GM19452 (cell line): ENCODE measurements around the gene NOS3.

Experiments used
- ATAC-seq: cut with Tn5 transposase; IDR thresholded peaks from one replicate; pipeline ENCODE4 v1.9.1; 2021; ENCODE audit not compliant: unreplicated experiment

NOS3 gene

DNA sequence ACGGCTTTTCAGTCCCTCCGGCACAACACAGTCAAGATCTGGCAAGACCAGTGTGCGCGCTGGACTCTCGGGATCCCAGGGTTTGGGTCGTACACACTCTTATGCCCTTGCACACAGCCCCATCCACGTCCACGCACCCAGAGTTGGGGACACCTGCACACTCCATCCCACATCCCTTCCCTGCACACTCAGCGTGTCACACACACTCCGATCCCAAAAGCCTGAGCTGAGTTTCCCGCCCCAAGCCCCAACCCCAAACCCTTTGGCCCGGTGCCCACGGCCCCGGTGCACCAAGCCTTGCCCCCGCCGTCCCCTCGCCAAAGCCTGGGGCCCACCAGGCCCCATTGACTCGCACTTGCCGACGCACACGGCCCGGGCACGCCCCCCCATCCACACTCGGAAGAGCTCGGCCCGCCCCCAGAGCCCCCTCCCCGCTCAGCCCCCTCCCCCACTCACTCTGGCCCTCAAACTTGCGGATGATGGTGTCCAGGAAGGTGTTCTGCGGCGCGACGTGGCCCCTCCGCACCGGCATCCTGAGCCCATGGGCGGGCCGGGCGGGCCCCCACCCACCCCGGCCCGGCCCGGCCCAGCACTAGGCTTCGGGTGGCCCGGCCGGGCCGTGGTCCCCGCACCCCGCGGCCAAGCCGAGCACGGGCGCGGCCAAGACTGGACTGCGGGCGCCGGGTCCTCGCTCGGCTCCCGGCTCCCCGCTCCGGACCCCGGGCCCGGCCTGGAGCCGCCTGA lies 13.3 kb upstream of the NOS3 start:
- ATAC-seq, result no peak

DNA sequence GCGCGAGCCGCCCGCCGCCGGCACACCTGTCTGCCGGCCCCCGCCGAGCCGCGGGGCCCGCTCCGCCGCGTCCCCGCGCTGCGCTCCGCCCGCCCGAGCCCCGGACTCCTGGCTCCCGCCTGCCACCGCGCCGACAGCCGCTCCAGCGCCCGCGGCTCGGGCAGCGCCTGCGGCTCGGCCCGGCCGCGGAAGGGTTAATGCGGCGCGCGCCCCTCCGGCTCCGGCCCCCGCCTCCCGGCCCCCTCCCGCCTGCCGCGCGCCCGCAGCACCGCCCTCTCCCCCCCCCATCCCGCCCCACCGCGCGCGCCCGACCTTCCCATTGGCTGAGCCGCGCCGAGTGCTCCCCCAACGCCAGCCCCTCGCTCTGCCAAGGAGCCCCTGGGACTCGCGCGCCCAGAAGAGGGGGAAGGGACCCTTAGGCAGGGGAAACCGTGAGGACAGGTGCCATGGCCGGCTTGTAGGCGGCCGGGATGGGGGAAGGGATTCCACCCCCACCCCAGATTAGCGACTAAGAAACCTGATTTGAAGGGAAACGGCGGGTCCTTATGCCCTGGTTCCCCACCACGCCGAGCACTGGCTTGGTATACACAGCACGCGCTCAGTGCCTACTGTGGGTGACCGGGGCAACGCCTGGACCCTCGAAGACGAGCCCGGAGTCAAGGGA lies 12.6 kb upstream of the NOS3 start, which contains the start of gene KCNH2:
KCNH2 (minus strand) TSS at position 196 of the 664 bp plus-strand sequence. CDS start 408 bp downstream, outside the sequence.
- ATAC-seq, result no peak

- no peak for ATAC-seq
Measured at GRCh38 chr7:150979713-150980390, 11.0 kb upstream of the NOS3 start.

DNA sequence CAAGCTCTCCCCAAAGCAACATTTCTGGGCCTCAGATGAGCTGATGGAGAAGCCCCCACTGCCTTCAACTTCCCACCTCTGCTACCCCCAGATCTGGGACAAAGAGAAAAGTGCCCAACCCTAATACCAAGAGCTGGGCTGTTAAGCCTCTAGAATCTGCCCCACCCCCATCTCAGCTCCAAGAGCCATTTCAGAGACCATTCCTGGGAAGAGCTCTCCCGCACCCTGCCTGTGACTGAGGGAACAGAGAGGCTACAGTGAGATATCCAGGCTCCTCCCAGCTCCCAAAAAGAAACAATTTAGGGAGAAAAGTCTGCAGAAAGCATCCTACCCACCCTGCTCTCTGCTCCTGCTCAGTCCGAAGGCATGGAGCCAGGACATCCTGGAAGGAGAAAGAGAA lies 10.2 kb upstream of the NOS3 start:
- ATAC-seq, result no peak

DNA sequence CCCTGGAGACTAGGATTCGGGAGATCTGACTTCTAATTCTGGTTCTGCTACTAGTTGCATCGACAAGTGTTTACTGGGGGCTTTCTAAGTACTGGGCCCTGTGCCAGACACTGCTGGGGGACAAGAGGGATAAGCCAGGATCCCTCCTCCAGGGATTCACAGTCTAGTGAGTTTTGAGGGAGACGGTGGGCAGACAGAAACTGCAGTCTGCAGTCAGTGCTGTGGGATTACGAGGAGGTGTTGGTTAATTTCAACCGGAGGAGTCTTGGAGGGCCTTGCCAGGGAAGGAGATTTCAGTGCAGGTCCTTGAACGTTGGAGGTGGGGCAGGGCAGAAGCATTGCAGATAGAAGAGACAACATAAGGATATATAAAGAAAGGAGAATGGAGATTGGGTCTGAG lies 9.2 kb upstream of the NOS3 start:
- ATAC-seq, result no peak

DNA sequence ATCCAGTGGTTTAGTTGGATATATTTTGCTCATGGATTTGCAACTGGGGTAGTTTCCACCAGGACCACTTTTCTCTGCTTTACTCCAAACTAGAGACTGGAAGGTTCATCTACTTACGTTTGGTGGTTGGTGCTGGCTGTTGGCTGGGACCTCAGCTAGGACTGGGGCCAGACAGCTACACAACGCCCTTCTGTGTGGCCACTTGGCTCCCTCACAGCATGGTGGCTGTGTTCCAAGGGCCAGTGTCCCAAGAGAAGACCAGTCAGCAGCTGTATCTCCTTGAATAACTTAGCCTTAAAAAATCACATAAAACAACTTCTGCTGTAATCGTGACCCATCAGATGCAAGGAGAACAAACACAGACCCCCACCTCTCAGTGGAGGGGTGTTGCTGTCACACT lies 8.5 kb upstream of the NOS3 start:
- no peak for ATAC-seq

GRCh38 chr7:150983893-150984368 lies 6.9 kb upstream of the NOS3 start:
- no peak for ATAC-seq

DNA sequence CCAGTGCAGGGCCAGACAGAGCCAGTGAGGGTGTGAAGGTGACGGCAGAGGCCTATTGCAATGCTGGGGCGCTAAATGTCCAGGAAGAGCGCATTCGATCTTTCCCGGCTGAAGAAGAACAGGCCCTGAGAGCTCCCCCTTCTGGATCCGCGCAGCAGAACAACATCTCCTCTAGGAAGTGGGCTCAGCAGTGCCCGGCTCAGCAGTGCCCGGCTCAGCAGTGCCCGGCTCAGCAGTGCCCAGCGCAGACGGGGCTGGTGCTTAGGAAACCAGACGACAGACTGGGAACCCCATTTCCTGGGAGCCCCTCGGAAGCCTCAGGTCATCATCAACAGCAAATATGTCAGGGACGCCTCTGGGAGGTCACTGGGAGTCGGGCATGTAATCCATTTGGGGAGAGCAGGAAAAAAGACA lies 4.7 kb upstream of the NOS3 start:
- ATAC-seq, result no peak

DNA sequence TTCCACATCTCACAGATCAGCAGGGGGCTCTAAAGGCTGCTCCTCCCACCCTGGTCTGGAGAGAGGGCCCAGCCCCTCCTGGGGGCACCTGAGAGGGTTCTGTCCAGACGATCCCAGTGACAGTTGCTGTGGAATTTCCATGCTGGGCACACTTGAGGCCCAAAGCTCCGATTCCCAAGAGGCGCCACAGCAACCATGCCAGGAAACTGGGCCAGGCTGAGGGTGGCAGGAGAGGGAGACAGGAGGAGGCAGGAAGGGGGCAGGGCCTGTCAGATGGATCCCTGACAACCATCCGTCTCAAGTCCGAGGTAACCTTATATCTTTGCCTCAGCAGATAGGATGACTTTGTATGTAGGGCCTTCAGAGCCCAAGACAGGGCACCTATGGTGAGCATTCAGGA lies 4.3 kb upstream of the NOS3 start:
- no peak for ATAC-seq

GRCh38 chr7:150988230-150989226 lies 2.3 kb upstream of the NOS3 start:
- no peak for ATAC-seq

DNA sequence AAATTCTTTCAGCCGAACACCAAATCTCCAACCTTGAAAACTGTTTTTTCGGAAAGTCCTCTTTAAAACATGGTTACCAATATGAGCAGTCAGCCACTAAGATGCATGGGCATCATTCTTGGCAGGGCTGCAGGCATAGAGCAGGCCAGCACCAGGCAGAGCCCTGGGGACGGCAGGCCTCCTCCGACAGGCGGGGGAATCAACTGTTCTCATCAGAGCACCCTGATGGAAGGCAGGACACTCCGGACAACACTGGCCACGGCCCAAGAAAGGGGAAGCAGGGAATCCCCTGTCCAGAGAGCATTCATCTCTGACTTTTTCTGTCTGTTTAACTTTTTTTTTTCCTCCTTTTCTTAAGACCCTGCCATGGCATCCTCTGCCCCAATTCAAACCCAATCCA lies 1.4 kb upstream of the NOS3 start:
- ATAC-seq, result no peak

DNA sequence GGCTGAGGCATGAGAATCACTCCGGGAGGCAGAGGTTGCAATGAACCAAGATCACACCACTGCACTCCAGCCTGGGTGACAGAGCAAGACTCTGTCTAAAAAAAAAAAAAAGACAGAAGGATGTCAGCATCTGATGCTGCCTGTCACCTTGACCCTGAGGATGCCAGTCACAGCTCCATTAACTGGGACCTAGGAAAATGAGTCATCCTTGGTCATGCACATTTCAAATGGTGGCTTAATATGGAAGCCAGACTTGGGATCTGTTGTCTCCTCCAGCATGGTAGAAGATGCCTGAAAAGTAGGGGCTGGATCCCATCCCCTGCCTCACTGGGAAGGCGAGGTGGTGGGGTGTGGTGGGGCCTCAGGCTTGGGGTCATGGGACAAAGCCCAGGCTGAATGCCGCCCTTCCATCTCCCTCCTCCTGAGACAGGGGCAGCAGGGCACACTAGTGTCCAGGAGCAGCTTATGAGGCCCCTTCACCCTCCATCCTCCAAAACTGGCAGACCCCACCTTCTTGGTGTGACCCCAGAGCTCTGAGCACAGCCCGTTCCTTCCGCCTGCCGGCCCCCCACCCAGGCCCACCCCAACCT lies 1.3 kb downstream of the NOS3 start:
- ATAC-seq, result no peak

GRCh38 chr7:150992833-150993302 lies 2.1 kb downstream of the NOS3 start:
- no peak for ATAC-seq

DNA sequence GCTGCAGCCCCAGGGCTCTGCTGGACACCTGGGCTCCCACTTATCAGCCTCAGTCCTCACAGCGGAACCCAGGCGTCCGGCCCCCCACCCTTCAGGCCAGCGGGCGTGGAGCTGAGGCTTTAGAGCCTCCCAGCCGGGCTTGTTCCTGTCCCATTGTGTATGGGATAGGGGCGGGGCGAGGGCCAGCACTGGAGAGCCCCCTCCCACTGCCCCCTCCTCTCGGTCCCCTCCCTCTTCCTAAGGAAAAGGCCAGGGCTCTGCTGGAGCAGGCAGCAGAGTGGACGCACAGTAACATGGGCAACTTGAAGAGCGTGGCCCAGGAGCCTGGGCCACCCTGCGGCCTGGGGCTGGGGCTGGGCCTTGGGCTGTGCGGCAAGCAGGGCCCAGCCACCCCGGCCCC lies 2.7 kb downstream of the NOS3 start:
- ATAC-seq, result no peak

DNA sequence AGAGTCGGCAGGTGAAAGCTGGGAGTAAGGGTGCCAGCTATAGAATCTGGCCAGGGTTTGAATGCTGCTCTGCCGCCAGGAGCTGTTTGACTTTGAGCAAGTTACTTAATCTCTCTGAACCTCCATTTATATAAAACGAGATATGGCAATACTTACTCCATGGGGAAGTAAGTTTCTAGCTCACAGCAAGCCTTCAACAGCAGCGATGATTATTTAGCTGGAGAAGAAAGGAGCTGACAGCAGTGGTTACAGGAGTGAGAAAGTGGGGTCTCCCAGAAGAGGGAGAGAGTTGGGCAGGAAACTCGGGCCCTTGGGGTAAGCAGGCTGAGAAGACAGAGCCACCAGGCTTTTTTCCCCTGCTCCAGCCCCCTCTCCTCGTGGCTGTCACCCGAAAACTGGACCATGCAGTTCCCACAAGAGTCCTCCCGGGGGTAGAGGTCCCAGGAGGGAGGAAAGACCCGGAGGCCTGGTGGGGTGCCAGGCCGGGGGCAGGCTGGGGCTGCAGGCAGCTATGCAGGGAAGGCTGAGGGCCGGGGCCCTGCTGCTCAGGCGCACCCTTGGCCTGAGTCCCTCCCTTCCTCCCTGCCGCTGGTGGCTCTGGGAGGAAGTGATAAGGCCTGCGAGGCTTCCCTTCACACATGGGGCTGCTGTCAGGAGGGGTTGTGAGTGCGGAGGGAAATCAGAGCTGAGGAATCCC lies 3.5 kb downstream of the NOS3 start:
- ATAC-seq, result no peak

DNA sequence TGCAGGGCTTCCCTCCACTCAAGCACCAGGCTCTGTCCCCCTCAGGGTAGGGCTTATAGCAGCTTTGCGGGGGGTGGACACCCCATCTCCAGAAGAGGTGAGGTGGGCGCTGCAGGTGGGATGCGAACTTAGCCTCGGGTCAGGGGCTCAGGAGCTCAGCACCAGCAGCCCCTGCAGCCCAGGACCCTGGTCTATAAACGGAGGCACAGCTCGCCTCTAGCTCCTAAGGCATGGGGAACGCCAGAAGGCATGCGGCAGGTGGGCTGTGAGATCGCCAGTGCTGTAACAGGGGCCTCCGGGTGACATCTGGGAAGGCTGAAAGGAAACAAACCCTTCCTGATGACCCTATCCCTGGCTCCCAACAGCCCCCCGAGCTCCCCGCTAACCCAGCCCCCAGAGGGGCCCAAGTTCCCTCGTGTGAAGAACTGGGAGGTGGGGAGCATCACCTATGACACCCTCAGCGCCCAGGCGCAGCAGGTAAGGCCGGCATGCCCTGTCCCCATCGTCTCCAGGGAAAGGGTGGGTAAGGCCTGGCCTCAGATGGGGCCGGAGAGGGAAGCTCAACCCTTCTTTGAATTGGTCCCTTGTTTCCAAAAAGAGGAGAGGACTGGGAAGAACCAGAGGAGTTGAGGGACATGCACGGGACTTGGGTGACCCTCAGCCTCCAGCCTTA lies 4.2 kb downstream of the NOS3 start:
- ATAC-seq, result no peak

- ATAC-seq, result no peak
Measured at GRCh38 chr7:150996376-150997074, 5.7 kb downstream of the NOS3 start.

GRCh38 chr7:150997075-150997511 lies 6.3 kb downstream of the NOS3 start:
- ATAC-seq, result no peak
